A549 (cell line): ENCODE results near the gene AMPD3. TPM values are rescaled to one million over a fixed set of nuclear protein-coding genes. Genes with fewer than 3 reads are reported as not detected.

Experiments used
- ATAC-seq, 2 experiments: fragments of 200-7000 bp in 1 of 2; fragments of >200 bp in 1 of 2; cut with Nextera tagmentation in 1 of 2; cut with Tn5 transposase in 1 of 2; 3 replicates each; pipeline versions ENCODE4 v1.8.0 to v1.9.1; 2018 to 2020; ENCODE audit warnings: mild to moderate bottlenecking in 1 of 2, moderate library complexity in 1 of 2
- CTCF ChIA-PET: fragments of 300-600 bp; sonication (Branson Sonifier 250); formaldehyde crosslinking; extraction: SDS; loops from one replicate; lab custom pipeline; 2021; ENCODE audit warnings: antibody characterized with exemption, inconsistent platforms; lab: Yijun Ruan, JAX
- POLR2A ChIA-PET: fragments of 350-600 bp; formaldehyde crosslinking; extraction: SDS; loops from one replicate; lab custom pipeline; 2021; ENCODE audit warnings: antibody characterized with exemption, inconsistent platforms; lab: Yijun Ruan, JAX
- DNase-seq, 2 experiments: peaks; one replicate each; pipeline versions ENCODE4 v3.0.0 to v3.0.0-alpha.2; 2011 to 2016; ENCODE audit warnings: low read depth in 1 of 2, low spot score in 1 of 2
- FAIRE-seq: peaks from 2 replicates; lab custom pipeline; 2011; peaks lifted over from hg19 to GRCh38; lab: Jason Lieb, UNC
- H3K27ac ChIP-seq, 2 experiments: fragments of >200 bp; sonication (Bioruptor Twin); formaldehyde crosslinking; 3 replicates each; pipeline ENCODE4 v1.5.1; 2016 to 2017
- H3K4me1 ChIP-seq: fragments of >200 bp; sonication (Bioruptor Twin); formaldehyde crosslinking; 3 replicates; pipeline ENCODE4 v1.6.1; 2016
- H3K4me2 ChIP-seq: fragments of >200 bp; sonication (Bioruptor Twin); formaldehyde crosslinking; 3 replicates; pipeline ENCODE4 v1.6.1; 2016
- H3K4me3 ChIP-seq: fragments of >200 bp; sonication (Bioruptor Twin); formaldehyde crosslinking; 3 replicates; pipeline ENCODE4 v1.5.1; 2016
- H3K9me3 ChIP-seq: fragments of >200 bp; sonication (Bioruptor Twin); formaldehyde crosslinking; 3 replicates; pipeline ENCODE4 v1.6.1; 2016
- ATOH8 ChIP-seq: fragments of 250-450 bp; sonication (Bioruptor Pico); IDR thresholded peaks from 2 replicates; pipeline ENCODE4 v1.5.0; 2020; ENCODE audit warnings: low read depth, mild to moderate bottlenecking, moderate library complexity
- CBX2 ChIP-seq: fragments of 200-600 bp; sonication (generic); IDR thresholded peaks from 2 replicates; pipeline ENCODE4 v1.6.1; 2016; ENCODE audit warnings: low read depth, mild to moderate bottlenecking, borderline replicate concordance
- CHD4 ChIP-seq: fragments of 200-600 bp; sonication (generic); IDR thresholded peaks from 2 replicates; pipeline ENCODE4 v1.6.1; 2016; ENCODE audit warnings: antibody characterized with exemption, mild to moderate bottlenecking, borderline replicate concordance
- CTCF ChIP-seq: fragments of >200 bp; sonication (Bioruptor Twin); formaldehyde crosslinking; IDR thresholded peaks from 3 replicates; pipeline ENCODE4 v1.5.1; 2016
- FOSL2 ChIP-seq, 2 experiments: fragments of 450-650 bp in 1 of 2; fragments of >200 bp in 1 of 2; sonication (Bioruptor Twin) in 1 of 2; formaldehyde crosslinking; IDR thresholded peaks; 2 replicates each; pipeline versions ENCODE4 v1.5.0 to v1.6.1; 2016 to 2020; ENCODE audit warnings: mild to moderate bottlenecking in 1 of 2, moderate library complexity in 1 of 2
- MAX ChIP-seq: IDR thresholded peaks from 2 replicates; pipeline ENCODE4 v1.6.1; 2012
- NPAS2 ChIP-seq: fragments of 250-450 bp; sonication (Bioruptor Pico); IDR thresholded peaks from 2 replicates; pipeline ENCODE4 v1.8.0; 2022; ENCODE audit warnings: mild to moderate bottlenecking, moderate library complexity, borderline replicate concordance
- PBX3 ChIP-seq: IDR thresholded peaks from 2 replicates; pipeline ENCODE4 v1.6.1; 2012
- POLR2A ChIP-seq: IDR thresholded peaks from 2 replicates; pipeline ENCODE4 v1.6.1; 2012; ENCODE audit warnings: mild to moderate bottlenecking, low read length
- REST ChIP-seq: fragments of 200-600 bp; sonication (generic); IDR thresholded peaks from 2 replicates; pipeline ENCODE4 v1.6.1; 2016; ENCODE audit warnings: antibody characterized with exemption, mild to moderate bottlenecking, moderate library complexity
- TFCP2L1 ChIP-seq: fragments of 250-450 bp; sonication (Bioruptor Pico); IDR thresholded peaks from 2 replicates; pipeline ENCODE4 v1.5.0; 2021; ENCODE audit warnings: mild to moderate bottlenecking
- USF2 ChIP-seq: fragments of 450-650 bp; IDR thresholded peaks from 2 replicates; pipeline ENCODE4 v1.6.1; 2014; ENCODE audit warnings: antibody characterized with exemption
- WGBS: methylation state at CpG from one replicate; pipeline ENCODE4 v1.1.6; 2017; ENCODE audit errors: missing lambda C conversion rate; 5-methylcytosine and 5-hydroxymethylcytosine counted together
- polyA plus RNA-seq, 4 experiments: library from polyadenylated mRNA; depleted of rRNA in 3 of 4; stranded (reverse); fragments of >200 nt; fragmentation: RNase III in 1 of 4; extraction: RNeasy Plus Mini Kit Qiagen cat#74134 plus additional on column Dnase treatment in 1 of 4; gene quantifications; 2 replicates in 3 of 4; 3 replicates in 1 of 4; pipeline ENCODE4 v1.2.3, GENCODE V29; 2011 to 2017

The AMPD3 gene
- polyA plus RNA-seq, 2 of the 4 experiments (the other 2 are of a cell fraction): 3.1 to 4.7 TPM

- Histone ChIP-seq H3K27ac (peak overlapping the region; percentile 74 to 84), H3K4me3 (peak overlapping the region; percentile 36), H3K9me3 (no peaks in the 10 kb centered on the region), H3K4me1 (peaks cover 25% of the 10 kb centered on the region), H3K4me2 (peak overlapping the region; percentile 88)
- FAIRE-seq: no peak
- TF ChIP-seq USF2: no peak
- no peak for TF ChIP-seq CTCF
- no peak for TF ChIP-seq FOSL2 (IDR thresholded peaks at IDR 0.05)
- TF ChIP-seq FOSL2 (CRISPR knock-in tag; IDR thresholded peaks at IDR 0.05): peak; percentile 46
- no peak for TF ChIP-seq TFCP2L1 (CRISPR knock-in tag)
- TF ChIP-seq ATOH8 (CRISPR knock-in tag): no peak
- no peak for TF ChIP-seq CBX2
- no peak for TF ChIP-seq CHD4
- TF ChIP-seq POLR2A: peak; percentile 32; the same call in 1 of the 2 replicates
- TF ChIP-seq MAX: 0 out of 2 replicates have a peak, but pooled peaks have one; percentile 18
- ATAC-seq: peak; percentile 63 to 71
- ChIA-PET CTCF (interaction anchor here (1.1 to 2.9 kb wide), 11 partner anchors 10 to 281 kb away, joined by 3 to 17 read pairs (median 4); partner anchors contain the start of gene RNF141), POLR2A (interaction anchor here (0.8 to 1.7 kb wide), 6 partner anchors 42 to 353 kb away, joined by 3 to 7 read pairs (median 4); partner anchors contain the start of genes CTR9, EIF4G2 and RNF141)
- peak; percentile 44 to 52 for DNase-seq
- 27% methylated on average over 16 of the region's 18 CpGs for WGBS
These were observed 798 bp downstream of the AMPD3 start for GRCh38 chr11:10455637-10456487.

- POLR2A ChIA-PET: interaction anchor here (1.3 kb wide), 1 partner anchor 90 kb away, joined by 3 read pairs; no protein-coding TSS in a partner anchor
- DNase-seq (no peak), ATAC-seq (no peak), FAIRE-seq (no peak)
- CTCF ChIA-PET: interaction anchor here (1.1 to 2.9 kb wide), 5 partner anchors 12 to 84 kb away, joined by 3 to 17 read pairs (median 4); partner anchors contain the start of gene RNF141
- Histone ChIP-seq H3K4me3 (peak overlapping the region; percentile 36), H3K27ac (peak overlapping the region; percentile 74 to 84), H3K9me3 (no peaks in the 10 kb centered on the region), H3K4me1 (peaks cover 25% of the 10 kb centered on the region), H3K4me2 (peak overlapping the region; percentile 88)
- 92% methylated on average over 3 of the region's 3 CpGs for WGBS
- TF ChIP-seq USF2 (no peak), PBX3 (no peak), FOSL2 (IDR thresholded peaks at IDR 0.05) (no peak), FOSL2 (CRISPR knock-in tag; IDR thresholded peaks at IDR 0.05) (no peak), REST (no peak), NPAS2 (CRISPR knock-in tag) (no peak)
These were observed 1.5 kb downstream of the AMPD3 start for GRCh38 chr11:10456519-10456918.
